ENCODE results near the gene CLCN7. TPM values are rescaled to one million over a fixed set of nuclear protein-coding genes. Genes with fewer than 3 reads are reported as not detected.

CLCN7 gene
- total and polyA plus RNA-seq, 2 experiments from 2014 or later: 17.4 to 53.8 TPM

DNA sequence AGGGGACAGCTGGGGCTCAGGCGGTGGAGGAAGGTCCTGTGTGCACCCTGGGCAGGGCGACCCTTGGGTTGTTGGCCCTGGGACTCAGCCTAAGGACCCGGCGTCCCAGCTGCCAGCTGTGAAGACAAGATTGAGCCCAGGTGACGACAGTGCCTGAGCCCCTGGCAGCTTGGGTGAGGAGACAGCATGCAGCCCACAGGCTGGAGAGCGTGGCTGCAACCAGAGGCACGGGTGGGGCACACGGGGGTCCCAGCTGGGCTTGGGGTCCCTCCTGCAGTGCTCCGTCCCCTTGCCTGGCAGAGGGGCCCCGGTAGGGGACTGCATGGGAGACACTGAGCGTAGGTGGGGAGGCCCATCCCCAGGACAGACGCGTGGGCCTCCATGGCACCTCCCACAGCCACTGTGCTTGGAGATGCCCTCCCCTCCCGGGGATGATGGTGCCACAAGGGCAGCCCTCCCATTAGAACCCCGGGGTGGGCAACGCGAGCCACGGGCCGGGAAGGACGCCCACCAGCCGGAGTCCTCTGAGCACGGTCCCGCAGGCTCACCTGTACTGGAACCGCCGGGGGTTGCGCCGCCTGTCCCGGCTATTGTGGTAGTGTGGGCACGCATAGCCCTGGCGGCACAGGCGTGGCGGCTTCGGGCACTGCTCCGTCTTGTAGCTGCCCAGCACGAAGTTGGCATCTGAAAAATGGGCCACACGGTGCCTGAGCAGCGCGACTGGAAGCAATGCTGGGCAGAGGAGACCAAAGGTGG, 75.8 kb downstream of the CLCN7 start (continued):
- TF ChIP-seq, protein P1, sequence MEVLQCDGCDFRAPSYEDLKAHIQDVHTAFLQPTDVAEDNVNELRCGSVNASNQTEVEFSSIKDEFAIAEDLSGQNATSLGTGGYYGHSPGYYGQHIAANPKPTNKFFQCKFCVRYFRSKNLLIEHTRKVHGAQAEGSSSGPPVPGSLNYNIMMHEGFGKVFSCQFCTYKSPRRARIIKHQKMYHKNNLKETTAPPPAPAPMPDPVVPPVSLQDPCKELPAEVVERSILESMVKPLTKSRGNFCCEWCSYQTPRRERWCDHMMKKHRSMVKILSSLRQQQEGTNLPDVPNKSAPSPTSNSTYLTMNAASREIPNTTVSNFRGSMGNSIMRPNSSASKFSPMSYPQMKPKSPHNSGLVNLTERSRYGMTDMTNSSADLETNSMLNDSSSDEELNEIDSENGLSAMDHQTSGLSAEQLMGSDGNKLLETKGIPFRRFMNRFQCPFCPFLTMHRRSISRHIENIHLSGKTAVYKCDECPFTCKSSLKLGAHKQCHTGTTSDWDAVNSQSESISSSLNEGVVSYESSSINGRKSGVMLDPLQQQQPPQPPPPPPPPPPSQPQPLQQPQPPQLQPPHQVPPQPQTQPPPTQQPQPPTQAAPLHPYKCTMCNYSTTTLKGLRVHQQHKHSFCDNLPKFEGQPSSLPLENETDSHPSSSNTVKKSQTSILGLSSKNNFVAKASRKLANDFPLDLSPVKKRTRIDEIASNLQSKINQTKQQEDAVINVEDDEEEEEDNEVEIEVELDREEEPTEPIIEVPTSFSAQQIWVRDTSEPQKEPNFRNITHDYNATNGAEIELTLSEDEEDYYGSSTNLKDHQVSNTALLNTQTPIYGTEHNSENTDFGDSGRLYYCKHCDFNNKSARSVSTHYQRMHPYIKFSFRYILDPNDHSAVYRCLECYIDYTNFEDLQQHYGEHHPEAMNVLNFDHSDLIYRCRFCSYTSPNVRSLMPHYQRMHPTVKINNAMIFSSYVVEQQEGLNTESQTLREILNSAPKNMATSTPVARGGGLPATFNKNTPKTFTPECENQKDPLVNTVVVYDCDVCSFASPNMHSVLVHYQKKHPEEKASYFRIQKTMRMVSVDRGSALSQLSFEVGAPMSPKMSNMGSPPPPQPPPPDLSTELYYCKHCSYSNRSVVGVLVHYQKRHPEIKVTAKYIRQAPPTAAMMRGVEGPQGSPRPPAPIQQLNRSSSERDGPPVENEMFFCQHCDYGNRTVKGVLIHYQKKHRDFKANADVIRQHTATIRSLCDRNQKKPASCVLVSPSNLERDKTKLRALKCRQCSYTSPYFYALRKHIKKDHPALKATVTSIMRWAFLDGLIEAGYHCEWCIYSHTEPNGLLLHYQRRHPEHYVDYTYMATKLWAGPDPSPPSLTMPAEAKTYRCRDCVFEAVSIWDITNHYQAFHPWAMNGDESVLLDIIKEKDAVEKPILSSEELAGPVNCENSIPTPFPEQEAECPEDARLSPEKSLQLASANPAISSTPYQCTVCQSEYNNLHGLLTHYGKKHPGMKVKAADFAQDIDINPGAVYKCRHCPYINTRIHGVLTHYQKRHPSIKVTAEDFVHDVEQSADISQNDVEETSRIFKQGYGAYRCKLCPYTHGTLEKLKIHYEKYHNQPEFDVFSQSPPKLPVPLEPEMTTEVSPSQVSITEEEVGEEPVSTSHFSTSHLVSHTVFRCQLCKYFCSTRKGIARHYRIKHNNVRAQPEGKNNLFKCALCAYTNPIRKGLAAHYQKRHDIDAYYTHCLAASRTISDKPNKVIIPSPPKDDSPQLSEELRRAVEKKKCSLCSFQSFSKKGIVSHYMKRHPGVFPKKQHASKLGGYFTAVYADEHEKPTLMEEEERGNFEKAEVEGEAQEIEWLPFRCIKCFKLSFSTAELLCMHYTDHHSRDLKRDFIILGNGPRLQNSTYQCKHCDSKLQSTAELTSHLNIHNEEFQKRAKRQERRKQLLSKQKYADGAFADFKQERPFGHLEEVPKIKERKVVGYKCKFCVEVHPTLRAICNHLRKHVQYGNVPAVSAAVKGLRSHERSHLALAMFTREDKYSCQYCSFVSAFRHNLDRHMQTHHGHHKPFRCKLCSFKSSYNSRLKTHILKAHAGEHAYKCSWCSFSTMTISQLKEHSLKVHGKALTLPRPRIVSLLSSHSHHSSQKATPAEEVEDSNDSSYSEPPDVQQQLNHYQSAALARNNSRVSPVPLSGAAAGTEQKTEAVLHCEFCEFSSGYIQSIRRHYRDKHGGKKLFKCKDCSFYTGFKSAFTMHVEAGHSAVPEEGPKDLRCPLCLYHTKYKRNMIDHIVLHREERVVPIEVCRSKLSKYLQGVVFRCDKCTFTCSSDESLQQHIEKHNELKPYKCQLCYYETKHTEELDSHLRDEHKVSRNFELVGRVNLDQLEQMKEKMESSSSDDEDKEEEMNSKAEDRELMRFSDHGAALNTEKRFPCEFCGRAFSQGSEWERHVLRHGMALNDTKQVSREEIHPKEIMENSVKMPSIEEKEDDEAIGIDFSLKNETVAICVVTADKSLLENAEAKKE (CRISPR knock-in tag; IDR thresholded peaks at IDR 0.05): no peak
- TF ChIP-seq STAT1 (IDR thresholded peaks at IDR 0.05; ENCODE audit: unreplicated experiment): no peak
- TF ChIP-seq NANOG (IDR thresholded peaks at IDR 0.05; ENCODE audit: borderline replicate concordance): no peak
- no peak for TF ChIP-seq ZNF331 (CRISPR knock-in tag; IDR thresholded peaks at IDR 0.05; ENCODE audit: low read depth)

DNA sequence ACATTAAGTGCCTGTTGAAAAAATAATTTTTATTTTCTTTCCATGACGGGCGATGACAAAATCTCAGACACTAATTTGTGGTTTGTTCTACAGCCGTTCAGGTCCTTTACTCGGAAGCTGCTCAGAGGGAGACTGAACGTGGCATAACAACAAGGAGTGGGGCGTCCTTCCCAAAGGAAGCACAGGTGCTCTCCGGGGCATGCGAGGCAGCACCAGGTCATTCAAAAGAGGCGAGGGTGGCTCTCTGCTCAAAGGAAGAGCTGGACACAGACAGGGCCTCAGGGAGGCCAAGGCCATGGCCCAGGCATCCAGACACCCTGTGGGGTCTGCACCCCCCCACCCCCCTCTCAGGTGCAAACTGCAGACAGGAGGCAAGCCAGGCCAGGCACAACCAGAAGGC, 76.5 kb downstream of the CLCN7 start:
- Mint-ChIP-seq H3K36me3 (ENCODE audit: low read depth) (peaks cover 13% of the 10 kb centered on the region; the same call in 2 of the 3 replicates), H3K27ac (no peak overlapping the region), H3K27me3 (ENCODE audit: insufficient read depth, low read depth, poor library complexity) (peaks cover 10% of the 10 kb centered on the region)

More for the DNA sequence above, 76.5 kb downstream of the CLCN7 start:
- Histone ChIP-seq H3K79me2 (replicated peaks; ENCODE audit: insufficient read depth) (no peaks in the 10 kb centered on the region), H3K4me1 (ENCODE audit: insufficient read depth) (no peaks in the 10 kb centered on the region), H2AFZ (no peak overlapping the region), H3F3A (replicated peaks; ENCODE audit: low read depth) (no peaks in the 10 kb centered on the region), H3K27me3 (ENCODE audit: insufficient read depth) (no peaks in the 10 kb centered on the region), H3K4me2 (no peak overlapping the region), H3K9me2 (ENCODE audit: insufficient read depth) (no peaks in the 10 kb centered on the region), H4K20me1 (replicated peaks; ENCODE audit: insufficient read depth) (no peaks in the 10 kb centered on the region; the same call in 1 of the 2 replicates), H3K36me3 (ENCODE audit: insufficient read depth) (no peaks in the 10 kb centered on the region), H3K4me3 (no peak overlapping the region), H3K27ac (ENCODE audit: low read depth) (no peak overlapping the region)
- DNase-seq (ENCODE audit: low spot score) (no peak), ATAC-seq (no peak)
- TF ChIP-seq ZNF331 (CRISPR knock-in tag; IDR thresholded peaks at IDR 0.05; ENCODE audit: low read depth) (no peak), EZH2 (IDR thresholded peaks at IDR 0.05; ENCODE audit: low read depth, unreplicated experiment) (no peak), EZH2phosphoT487 (IDR thresholded peaks at IDR 0.05; ENCODE audit: unreplicated experiment) (no peak), ZNF114 (CRISPR knock-in tag; IDR thresholded peaks at IDR 0.05) (no peak), JUNB (IDR thresholded peaks at IDR 0.05; ENCODE audit: unreplicated experiment) (no peak), NANOG (IDR thresholded peaks at IDR 0.05; ENCODE audit: borderline replicate concordance) (no peak)
- no peaks in the 10 kb centered on the region for H3K9me3 Mint-ChIP-seq
- no peaks in the 10 kb centered on the region; the same call in 2 of the 3 replicates for H3K4me1 Mint-ChIP-seq
- H3K4me3 Mint-ChIP-seq: no peak overlapping the region; the same call in 2 of the 3 replicates

All from GM23338 (cell line).